ENCODE results near the gene ZNF865.

DNA sequence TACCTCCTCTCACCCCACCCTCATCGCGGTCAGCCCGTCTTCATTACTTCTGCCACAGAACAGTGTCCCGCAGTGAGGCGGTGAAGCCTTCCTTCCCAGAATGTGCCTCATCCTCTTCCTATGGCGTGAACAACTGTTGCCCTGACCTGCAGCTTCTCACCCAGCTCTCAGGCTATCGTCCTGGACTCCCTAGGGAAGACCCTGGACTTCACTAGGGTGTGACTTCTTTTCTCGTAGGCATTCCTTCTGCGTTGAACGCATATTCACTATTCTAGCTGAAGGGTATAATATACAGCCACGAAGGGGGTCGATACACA lies 982 bp downstream of the ZNF865 start:
- TF ChIP-seq YY1 (IDR thresholded peaks at IDR 0.05; ENCODE audit: insufficient read depth, insufficient read length) (no peak), ZNF274 (IDR thresholded peaks at IDR 0.05; ENCODE audit: low read depth, low read length) (no peak)

Measured in NT2/D1 (cell line).